Tongue (tissue), 2 donors: ENCODE measurements around the gene INPP5A. TPM values are rescaled to one million over a fixed set of nuclear protein-coding genes. Genes with fewer than 3 reads are reported as not detected.

Source experiments
- DNase-seq: peaks from one replicate; pipeline ENCODE4 v3.0.0-alpha.2; 2015
- total RNA-seq: library from RNA; depleted of rRNA; stranded (reverse); fragments of >200 nt; gene quantifications from one replicate; pipeline ENCODE4 v1.2.3, GENCODE V29; 2014

Gene INPP5A
- total RNA-seq, 1 donor from 2014 or later = 115 TPM

- DNase-seq = no peak
Observed at GRCh38 chr10:132580143-132580542, 42.6 kb downstream of the INPP5A start.

GRCh38 chr10:132580617-132581016 is 43.0 kb downstream of the INPP5A start:
- no peak for DNase-seq

- no peak for DNase-seq
Observed at GRCh38 chr10:132582137-132582536, 44.5 kb downstream of the INPP5A start.

GRCh38 chr10:132582771-132583170 is 45.2 kb downstream of the INPP5A start:
- no peak for DNase-seq

- no peak for DNase-seq
Observed at GRCh38 chr10:132583456-132583855, 45.9 kb downstream of the INPP5A start.

- DNase-seq = no peak
Observed at GRCh38 chr10:132584081-132584480, 46.5 kb downstream of the INPP5A start.

GRCh38 chr10:132585732-132586722 is 48.4 kb downstream of the INPP5A start:
- DNase-seq = no peak

- no peak for DNase-seq
Observed at GRCh38 chr10:132586739-132587138, 49.2 kb downstream of the INPP5A start.

GRCh38 chr10:132587175-132587574 is 49.6 kb downstream of the INPP5A start:
- DNase-seq = no peak

GRCh38 chr10:132588301-132589013 is 50.9 kb downstream of the INPP5A start:
- peak; percentile 68 for DNase-seq

GRCh38 chr10:132589015-132589414 is 51.4 kb downstream of the INPP5A start:
- no peak for DNase-seq

- DNase-seq = no peak
Observed at GRCh38 chr10:132589681-132590080, 52.1 kb downstream of the INPP5A start.

GRCh38 chr10:132590094-132590751 is 52.6 kb downstream of the INPP5A start:
- no peak for DNase-seq

- no peak for DNase-seq
Observed at GRCh38 chr10:132590752-132591121, 53.1 kb downstream of the INPP5A start.

GRCh38 chr10:132591166-132591971 is 53.8 kb downstream of the INPP5A start:
- peak; percentile 83 for DNase-seq

- DNase-seq = no peak
Observed at GRCh38 chr10:132592790-132593383, 55.3 kb downstream of the INPP5A start.

- DNase-seq = no peak
Observed at GRCh38 chr10:132593389-132593788, 55.8 kb downstream of the INPP5A start.

- no peak for DNase-seq
Observed at GRCh38 chr10:132593900-132594876, 56.6 kb downstream of the INPP5A start.

GRCh38 chr10:132595021-132595420 is 57.4 kb downstream of the INPP5A start:
- DNase-seq = no peak

- DNase-seq = peak; percentile 53
Observed at GRCh38 chr10:132595854-132596253, 58.3 kb downstream of the INPP5A start.
